TTC549 (cell line): Measurements from ENCODE around the gene GTF2IRD1.
"Not testable (repeated sequence)": the region's sequence is repeated elsewhere in the genome, so short reads cannot be mapped to it uniquely, and the experiment has no call there.

Experiments
- FAIRE-seq: peaks from 2 replicates; lab custom pipeline; 2012; peaks lifted over from hg19 to GRCh38; lab: Jason Lieb, UNC

The GTF2IRD1 gene, protein sequence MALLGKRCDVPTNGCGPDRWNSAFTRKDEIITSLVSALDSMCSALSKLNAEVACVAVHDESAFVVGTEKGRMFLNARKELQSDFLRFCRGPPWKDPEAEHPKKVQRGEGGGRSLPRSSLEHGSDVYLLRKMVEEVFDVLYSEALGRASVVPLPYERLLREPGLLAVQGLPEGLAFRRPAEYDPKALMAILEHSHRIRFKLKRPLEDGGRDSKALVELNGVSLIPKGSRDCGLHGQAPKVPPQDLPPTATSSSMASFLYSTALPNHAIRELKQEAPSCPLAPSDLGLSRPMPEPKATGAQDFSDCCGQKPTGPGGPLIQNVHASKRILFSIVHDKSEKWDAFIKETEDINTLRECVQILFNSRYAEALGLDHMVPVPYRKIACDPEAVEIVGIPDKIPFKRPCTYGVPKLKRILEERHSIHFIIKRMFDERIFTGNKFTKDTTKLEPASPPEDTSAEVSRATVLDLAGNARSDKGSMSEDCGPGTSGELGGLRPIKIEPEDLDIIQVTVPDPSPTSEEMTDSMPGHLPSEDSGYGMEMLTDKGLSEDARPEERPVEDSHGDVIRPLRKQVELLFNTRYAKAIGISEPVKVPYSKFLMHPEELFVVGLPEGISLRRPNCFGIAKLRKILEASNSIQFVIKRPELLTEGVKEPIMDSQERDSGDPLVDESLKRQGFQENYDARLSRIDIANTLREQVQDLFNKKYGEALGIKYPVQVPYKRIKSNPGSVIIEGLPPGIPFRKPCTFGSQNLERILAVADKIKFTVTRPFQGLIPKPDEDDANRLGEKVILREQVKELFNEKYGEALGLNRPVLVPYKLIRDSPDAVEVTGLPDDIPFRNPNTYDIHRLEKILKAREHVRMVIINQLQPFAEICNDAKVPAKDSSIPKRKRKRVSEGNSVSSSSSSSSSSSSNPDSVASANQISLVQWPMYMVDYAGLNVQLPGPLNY

GRCh38 chr7:74453322-74454011 is at the start of gene GTF2IRD1:
Gene GTF2IRD1, plus strand, starts transcription at chr7:74453906. Its CDS starts 54,175 bp downstream, at chr7:74508081.
- FAIRE-seq: no peak

DNA sequence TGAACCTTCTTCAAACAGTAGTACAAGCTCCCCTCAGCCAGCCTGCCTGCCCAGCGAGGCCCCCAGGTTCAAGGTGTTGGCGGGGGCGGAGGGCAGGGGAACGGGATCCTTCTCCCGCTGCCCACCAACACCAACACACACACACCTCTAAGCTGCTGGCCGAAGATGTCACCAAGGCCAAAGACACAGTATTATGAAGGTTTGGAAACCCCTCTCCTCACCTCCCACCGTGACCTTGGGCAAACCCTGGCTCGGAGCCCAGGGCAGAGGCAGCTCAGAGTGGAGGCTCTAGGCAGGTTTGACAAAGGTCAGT is 49.4 kb upstream of the GTF2IRD1 start:
- FAIRE-seq: no peak

- no peak for FAIRE-seq
Measured at GRCh38 chr7:74404741-74405140, 49.0 kb upstream of the GTF2IRD1 start.

GRCh38 chr7:74405191-74405898 is 48.4 kb upstream of the GTF2IRD1 start:
- no peak for FAIRE-seq

DNA sequence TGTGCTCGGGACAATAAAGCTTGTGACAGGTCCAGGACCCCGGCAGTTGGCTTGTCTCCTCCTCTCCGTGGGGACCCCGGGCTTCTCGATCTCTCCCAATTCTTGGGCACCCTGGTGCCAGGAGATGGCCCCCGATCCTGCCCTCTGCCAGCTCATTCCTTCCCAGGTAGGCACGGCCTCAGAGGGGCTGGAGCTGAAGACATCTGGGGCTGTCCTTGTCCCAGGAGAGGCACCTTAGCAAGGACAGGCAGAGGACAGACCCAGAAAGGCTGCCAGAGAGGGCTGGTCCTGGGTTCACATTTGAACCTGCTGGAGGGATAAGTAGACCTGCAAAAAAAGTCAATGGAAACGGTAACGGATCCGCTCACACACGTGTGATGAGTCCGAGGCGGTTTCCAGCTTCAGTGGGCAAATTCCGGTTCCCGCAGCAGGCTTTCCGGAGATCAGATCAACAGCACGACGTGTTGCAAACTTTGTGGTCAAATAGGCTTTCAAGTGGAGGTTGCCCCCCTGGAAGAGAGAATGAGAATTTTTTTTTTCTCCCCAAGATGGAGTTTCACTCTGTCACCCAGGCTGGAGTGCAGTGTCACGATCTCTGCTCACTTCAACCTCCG is 47.7 kb upstream of the GTF2IRD1 start:
- FAIRE-seq: no peak

DNA sequence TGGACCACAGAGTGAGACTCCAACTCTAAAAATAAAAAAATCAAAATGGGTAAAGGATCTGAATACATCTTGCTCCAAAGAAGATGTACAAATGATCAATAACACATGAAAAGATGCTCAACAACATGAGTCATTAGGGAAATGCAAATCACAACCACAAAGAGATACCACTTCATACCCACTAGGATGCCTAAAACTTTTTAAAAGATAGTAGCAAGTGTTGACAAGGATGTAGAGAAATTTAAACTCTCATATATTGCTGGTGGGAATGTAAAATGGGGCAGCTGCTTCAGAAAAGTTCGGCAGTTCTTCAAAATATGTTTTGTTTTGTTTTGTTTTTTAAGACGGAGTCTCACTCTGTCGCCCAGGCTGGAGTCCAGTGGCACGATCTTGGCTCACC is 45.7 kb upstream of the GTF2IRD1 start:
- FAIRE-seq: no peak

- no peak for FAIRE-seq
Measured at GRCh38 chr7:74409571-74409970, 44.1 kb upstream of the GTF2IRD1 start.

- no peak for FAIRE-seq
Measured at GRCh38 chr7:74410772-74411171, 42.9 kb upstream of the GTF2IRD1 start.

GRCh38 chr7:74411571-74411970 is 42.1 kb upstream of the GTF2IRD1 start:
- FAIRE-seq: not testable (repeated sequence)

- FAIRE-seq: no peak
Measured at GRCh38 chr7:74412056-74412455, 41.6 kb upstream of the GTF2IRD1 start.

- no peak for FAIRE-seq
Measured at GRCh38 chr7:74412603-74413002, 41.1 kb upstream of the GTF2IRD1 start.

DNA sequence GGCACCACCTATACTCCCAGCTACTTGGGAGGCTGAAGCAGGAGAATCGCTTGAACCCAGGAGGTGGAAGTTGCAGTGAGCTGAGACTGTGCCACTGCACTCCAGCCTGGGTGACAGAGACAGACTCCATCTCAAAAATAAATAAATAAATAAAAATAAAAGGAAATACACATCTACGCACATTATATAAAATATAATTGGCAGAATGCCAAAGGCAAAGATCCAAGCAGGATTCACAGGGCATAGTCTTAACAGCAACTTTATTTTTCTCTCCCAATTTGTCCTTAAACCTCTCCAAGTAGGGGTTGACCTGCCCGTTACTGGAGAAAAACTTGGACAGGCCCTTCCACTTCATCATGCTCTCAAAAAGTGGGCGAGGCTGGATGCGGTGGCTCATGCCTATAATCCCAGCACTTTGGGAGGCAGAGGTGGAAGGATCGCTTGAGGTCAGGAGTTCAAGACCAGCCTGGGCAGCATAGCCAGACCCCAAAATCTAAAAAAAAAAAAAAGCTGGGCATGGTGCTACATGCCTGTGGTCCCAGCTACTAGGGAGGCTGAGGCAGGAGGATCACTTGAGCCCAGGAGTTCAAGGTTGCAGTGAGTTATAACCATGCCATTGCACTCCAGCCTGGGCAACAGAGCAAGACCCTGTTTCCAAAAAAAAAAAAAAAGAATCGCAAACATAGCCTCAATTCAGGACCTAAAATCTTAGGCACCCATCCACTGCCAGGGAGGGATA is 38.9 kb upstream of the GTF2IRD1 start:
- not testable (repeated sequence) for FAIRE-seq

- no peak for FAIRE-seq
Measured at GRCh38 chr7:74417419-74417971, 36.2 kb upstream of the GTF2IRD1 start.

GRCh38 chr7:74418076-74418475 is 35.6 kb upstream of the GTF2IRD1 start:
- FAIRE-seq: no peak

DNA sequence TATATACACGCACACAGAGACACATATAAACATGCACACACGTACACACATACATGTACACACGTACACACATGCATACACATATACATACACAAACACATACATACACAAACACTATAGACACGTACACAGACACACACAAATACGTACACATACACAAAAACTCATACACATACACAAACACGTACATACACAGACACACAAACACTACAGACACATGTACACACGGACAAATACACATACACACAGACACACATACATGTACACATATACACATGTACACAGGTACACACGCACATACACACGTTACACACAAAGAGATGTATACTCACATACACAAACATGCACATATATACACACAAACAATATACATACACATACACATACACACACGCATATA is 35.2 kb upstream of the GTF2IRD1 start:
- no peak for FAIRE-seq

DNA sequence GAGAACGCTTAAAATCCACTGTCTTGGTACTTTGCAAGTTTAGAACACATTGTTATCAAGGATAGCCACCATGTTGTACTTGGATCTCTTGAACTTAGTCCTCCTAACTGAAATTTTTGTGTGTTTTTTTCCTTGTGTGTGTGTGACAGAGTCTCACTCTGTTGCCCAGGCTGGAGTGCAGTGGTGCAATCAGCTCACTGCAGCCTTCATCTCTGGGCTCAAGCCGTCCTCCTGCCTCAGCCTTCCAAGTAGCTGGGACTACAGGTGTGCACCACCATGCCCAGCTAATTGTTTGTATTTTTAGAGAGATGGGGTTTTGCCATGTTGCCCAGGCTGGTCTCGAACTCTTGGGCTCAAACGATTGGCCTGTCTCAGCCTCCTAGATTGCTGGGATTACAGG is 34.5 kb upstream of the GTF2IRD1 start:
- not testable (repeated sequence) for FAIRE-seq

DNA sequence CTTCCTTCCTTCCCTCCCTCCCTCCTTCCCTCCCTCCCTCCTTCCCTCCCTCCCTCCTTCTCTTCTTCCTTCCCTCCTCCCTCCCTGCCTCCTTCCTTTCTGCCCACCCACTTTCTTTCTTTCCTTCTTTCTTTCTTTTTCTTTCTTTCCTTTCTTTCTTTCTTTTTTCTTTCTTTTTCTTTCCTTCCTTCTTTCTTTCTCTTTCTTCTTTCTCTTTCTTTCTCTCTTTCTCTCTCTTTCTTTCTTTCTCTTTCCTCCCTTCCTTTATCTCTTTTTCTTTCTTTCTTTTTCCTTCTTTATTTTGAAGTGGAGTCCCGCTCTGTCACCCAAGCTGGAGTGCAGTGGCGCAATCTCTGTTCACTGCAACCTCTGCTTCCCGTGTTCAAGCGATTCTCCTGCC is 33.7 kb upstream of the GTF2IRD1 start:
- no peak for FAIRE-seq

DNA sequence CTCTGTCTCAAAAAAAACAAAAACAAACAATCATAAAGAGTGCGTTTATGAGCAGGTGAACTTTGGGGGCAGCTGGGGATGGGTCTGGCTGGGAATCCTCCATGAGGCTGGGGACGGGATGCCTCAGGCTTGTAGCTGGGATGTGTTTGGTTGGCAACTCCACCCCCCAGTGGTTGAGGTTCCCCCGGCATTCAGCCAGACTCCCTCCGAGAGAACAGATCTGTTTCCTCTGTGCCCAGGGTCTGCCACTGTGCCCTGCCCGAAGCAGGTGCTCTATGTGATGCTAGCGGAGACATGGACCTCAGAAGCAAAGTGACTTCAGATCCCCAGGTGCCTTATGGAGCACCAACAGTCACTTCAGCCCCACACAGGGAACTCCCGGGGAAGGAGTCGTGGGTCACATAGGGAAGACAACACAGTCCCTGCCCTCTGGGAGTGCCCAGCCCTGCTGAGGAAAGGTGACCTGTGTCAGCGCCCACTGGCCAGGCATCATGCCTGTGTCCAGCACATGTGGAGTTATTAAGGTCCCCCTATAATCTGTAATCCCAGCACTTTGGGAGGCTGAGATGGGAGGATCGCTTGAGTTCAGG is 29.3 kb upstream of the GTF2IRD1 start:
- FAIRE-seq: no peak

GRCh38 chr7:74428023-74428422 is 25.7 kb upstream of the GTF2IRD1 start:
- no peak for FAIRE-seq

DNA sequence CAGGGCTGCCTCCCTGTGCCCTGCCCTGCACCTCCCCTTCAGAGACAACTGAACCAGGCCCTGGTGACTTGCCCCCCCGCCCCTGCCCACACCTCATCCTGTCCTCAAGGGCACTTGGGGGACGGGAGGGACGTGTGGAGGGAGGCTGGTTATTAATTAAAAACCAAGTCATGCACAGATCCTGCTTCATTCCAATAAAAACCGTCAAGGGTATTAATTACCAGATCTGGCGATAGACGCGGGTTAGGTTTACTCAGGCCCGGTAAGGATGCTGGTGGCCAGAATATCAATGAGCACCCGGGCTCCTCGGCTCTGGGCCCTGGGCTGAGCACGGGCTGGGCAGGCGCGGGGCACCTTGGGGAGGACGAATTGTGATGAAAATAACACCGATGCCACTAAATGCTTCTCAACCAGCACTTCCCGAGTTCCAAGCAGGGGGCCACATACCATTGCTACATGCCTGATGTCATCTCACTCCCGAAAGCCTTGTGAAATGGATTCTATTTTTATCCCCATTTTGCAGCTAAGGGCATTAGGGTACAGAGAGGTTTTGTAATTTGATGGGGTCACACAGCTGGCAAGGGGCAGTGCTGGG is 24.5 kb upstream of the GTF2IRD1 start:
- no peak for FAIRE-seq
